NAMALWA (cell line): ENCODE results near the gene UVRAG.

Source experiments
- DNase-seq: peaks from one replicate; pipeline ENCODE4 v3.0.0-alpha.2; 2015; ENCODE audit warnings: low spot score

The UVRAG gene

DNA sequence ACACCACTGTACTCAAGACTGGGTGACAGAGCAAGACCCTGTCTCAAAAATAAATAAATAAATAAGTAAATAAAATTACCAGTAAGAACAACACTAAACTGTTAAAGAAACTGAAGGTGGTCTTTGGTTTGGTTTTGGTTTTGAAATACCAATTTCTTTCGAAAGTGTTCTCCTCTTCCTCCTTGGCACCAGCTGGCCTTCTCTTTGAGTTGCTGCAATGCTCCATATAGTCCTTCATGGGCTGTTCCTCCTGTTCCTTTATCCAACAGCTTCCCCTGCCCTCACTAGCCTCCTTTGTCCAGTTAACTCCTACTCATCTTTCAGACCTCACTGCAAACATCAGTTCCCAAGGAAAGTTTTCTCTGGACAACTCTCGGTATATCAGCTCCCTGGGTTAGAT, 5.0 kb upstream of the UVRAG start:
- no peak for DNase-seq

DNA sequence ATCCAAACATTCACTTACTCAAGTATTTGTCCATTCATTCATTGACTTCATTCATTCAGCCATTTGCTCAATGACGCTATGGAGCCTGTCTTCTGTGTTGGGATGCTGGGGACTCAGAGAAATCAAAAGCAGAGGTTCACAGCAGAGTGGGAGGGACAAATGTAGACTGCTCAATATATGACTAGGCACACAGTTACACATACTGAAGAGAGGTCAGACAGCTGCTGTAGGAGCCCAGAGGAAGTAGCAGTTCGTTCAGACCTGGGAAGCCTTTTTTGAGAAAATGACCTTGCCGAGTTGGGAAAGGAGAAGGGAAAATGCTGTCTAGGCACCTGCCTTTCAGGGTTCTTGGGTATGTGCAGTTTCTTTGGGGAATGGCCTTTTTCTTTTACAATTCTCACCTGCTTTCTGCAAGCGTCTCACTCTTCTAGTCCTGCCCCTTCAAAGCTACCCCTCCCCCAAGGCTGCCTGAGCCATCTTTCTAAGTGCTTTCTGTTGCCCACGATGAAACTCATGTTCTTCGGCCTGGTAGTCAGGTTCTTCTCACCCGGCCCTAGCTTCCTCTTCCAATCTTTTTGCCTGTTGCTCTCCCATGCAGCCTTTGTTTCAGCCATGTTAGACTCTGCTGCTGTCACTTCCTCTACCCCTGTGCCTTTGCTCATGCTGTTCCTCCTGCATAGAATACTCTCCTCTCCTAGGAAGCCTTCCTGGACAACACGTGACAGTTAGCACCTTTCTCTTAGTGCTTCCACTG, 4.2 kb upstream of the UVRAG start:
- DNase-seq = no peak

DNA sequence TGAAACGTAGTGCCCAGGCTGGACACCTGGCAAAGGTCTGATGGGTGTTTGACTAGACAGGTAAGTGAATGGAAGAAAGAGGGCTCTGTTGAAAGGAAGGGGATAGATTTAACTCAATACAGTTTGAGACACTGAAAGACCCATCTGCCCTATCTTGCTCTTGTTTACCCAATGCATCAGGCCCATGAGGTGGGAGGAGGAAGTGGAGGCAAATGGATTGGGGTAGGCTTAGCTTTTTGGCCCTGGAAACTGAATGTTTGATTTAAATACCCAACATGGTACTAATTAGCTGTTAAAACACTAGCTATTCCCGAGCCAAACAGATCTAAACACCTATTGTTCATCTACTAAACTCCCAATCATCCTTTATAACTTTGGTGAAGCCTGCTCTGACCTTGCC, 3.5 kb upstream of the UVRAG start:
- no peak for DNase-seq

DNA sequence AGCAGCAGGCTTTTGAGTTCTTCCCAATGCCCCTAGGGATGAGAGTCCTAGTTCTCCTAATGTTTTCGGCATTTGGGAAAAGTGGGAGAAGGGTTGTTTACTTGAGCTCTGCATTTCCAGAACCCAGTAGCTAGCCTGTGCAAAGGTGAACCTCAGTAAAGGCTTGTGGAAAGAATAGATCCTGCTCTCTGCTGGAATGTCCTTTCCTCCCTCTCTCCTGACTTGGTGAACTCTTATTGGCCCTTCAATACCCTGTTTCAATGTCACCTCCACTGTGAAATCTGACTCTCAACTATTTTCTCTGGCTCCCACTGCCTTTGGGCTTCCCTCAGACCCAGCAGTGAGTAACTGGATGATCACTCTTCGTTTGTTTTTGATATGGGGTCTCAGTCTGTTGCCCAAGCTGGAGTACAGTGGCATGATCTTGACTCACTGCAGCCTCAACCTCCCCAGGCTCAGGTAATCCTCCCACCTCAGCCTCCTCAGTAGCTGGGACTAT, 2.4 kb upstream of the UVRAG start:
- no peak for DNase-seq

DNA sequence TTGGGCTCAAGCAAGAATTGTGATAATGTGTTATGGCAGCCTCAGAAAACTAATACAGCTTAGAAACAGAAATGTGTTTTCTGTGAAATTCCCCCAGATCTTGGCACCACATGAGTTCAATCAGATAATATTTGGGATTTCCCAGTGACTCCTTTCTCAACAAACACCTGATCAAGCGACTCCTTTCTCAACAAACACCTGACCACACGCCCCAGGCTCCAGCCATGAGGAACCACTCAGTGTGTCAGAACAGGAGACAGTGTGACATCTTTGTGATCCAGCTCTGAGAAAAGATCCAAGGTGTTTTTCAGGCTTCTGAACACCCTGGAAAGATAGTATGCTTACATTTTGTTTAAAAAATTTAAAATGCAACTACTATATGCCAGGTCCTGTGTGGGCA, 1.9 kb upstream of the UVRAG start:
- DNase-seq = no peak

DNA sequence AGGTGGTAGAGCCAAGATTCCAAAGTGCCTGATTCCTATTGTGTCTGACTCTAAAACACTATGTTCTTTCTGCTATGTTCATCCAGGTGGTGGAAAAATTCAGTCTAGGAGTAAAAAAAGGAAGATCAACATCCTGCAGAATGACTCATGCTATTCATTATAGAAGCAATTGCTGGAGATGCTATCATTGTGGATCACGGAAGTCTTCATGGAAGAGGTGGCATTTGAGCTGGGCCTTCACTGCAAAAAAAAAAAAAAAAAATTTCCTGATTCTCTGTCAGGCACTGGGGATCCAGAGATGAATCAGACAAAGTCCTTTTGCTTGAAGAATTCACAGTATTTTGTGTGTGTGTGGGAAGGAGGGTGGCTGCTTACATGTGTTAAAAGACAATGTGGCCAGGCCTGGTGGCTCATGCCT, 1.4 kb upstream of the UVRAG start:
- no peak for DNase-seq

DNA sequence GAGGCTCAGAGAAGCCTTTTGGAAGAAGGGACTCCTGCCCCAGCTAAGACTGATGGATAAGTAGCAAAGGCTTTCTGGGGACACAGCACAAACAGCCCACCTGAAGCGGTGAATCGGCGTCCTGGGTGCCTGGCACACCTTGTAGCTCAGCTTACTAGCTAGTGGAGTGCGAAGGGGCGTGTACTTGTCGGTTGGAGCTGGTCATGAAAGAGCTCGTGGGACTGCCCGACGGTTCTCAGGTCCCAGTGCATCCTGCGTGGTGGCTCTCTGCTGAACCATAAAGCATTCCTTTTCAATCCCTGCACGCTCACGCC, 690 bp upstream of the UVRAG start:
- DNase-seq = no peak

DNA sequence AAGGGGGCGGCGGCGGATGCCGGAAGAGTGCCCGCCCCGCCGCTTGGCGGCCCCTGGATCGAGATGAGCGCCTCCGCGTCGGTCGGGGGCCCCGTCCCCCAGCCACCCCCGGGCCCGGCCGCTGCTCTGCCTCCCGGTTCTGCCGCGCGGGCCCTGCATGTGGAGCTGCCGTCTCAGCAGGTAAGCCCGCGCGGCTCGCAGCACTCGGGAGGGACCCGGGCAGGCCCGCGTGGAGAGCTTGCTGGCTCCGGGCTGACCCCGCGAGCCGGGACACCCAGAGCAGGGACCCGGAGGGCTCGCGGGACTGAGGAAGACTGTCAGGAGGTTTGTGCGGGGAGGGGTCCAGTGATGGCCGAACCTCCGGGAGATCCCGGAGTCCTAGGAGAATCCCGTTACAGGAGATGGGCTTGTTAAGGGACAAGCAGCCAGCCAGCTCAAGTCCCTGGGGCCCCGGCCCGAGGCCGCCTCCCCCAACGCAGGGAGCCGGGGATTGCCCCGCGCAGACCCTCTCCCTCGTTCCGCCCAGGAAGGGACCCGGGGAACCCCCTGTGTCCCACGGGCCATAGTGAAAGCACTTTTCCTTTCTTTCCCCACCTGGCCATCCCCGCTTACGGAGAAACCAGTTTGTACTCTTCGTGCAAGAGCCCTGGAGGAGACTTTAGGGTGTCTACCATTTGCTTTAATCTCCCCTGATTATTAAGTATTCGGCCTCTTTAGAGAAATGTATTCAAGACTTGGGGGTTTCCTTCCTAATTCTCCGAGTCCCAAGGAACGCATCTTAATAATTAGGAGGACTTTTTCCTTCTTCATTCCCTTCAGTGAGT, 547 bp downstream of the UVRAG start:
- DNase-seq = peak; percentile 59

DNA sequence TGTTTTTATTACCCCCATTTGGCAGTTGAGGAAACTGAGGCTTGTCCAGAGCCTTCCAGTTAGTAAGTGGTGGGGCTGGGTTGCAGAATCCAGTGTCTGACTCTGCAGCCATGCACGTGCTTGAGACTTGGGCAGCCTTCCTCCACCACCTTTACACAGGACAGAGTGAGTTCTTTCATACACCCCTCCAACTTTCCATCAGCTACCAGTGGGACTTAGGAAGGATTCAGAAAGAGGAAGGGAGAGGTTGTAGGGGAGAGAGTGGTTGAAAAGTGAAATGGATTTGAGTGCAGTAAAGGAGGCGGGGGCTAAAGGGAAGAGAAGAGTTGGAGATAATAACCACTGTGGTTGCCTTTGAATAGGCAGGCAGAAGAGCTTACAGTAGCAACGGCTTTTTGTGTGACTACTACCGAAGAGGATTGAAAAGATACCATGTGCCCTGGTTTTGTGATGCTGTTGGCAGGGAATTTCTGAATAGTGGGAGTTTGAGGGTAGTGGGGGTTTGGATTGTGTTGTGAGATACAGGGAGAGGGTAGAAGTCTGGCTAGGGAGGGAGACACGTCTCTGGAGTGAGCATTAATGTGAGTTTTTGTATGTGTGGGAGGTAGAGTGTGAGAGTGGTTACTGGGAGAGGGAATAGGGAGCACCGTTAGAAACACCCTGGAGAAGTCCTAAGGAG, 1.7 kb downstream of the UVRAG start:
- DNase-seq = peak; percentile 63

DNA sequence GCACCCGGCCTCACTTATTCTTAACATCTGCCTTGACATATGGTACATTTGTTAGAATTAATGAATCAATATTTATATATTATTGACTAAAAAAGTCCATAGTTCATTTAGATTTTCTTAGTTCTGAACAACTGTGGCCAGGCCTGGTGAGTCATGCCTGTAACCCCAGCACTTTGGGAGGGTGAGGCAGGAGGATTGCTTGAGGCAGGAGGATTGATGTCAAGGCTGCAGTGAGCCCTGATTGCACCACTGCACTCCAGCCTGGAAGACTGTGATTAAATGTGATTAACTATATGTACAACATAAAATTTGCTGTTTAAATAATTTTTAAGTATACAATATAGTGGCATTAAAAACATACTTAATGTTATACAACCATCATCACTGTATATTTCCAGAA, 5.6 kb downstream of the UVRAG start:
- DNase-seq = no peak

DNA sequence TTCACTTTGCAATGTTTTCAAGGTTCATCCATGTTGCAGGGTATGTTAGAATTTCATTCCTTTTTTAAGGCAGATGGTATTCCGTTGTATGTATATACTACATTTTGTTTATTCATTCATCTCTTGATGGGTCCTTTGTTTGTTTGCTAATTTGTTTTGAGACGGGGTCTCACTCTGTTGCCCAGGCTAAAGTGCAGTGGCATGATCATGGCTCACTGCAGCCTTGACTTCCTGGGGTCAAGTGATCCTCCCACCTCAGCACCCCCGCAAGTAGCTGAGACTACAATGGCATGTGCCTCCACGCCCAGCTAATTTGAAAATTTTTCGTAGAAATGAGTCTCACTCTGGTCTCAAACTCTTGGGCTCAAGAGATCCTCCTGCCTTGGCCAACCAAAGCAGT, 6.2 kb downstream of the UVRAG start:
- no peak for DNase-seq

DNA sequence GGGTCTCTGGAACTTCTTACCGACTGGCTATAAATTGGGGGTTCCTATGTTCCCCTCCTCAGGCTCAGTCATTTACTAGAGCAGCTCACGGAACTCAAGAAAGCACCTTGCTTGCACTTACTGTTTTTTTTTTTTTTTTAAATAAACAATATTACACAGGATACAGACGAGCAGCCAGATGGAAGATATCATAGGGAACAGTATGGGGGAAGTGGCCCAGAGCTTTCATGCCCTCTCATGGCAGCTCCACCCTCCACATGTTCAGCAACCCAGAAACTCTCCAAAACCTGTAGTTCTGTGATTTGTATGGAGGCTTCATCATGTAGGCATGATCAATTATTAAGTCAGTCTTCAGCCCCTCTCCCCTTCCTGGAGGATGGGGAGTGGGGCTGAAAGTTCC, 7.5 kb downstream of the UVRAG start:
- no peak for DNase-seq

DNA sequence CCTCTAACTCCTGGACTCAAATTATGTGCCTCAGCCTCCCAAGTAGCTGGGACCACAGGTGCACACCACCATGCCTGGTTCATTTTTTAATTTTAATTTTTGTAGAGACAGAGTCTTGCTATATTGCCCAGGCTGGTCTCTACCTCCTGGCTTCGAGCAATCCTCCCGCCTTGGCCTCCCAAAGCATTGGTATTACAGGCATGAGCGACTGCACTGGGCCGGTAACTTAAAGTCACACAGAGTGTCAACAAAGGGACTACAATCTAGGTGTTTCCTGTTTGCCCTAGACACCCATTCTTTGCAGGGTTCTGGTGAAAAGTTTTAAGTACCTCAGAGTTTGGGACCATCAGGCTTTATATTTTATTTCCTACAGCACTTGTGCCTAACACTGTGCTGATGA, 8.4 kb downstream of the UVRAG start:
- peak; percentile 59 for DNase-seq

DNA sequence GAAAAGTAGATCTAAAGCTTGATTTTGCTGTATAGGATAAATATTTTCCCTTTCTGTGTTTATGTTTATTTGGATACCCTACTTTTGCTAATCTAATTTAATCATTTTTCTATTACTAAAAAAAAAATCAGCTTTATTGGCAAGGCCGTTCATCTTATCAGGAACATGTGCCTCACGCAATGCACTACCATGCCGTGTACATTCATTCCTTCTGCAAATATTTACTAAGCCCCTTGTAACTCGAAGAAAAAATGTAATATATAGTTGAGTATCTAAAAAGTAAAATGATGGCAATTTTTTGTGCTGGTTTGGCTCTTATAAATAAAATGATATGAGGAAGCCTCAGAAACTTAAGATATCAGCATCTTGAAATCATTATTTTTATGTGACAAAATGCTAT, 8.9 kb downstream of the UVRAG start:
- no peak for DNase-seq

DNA sequence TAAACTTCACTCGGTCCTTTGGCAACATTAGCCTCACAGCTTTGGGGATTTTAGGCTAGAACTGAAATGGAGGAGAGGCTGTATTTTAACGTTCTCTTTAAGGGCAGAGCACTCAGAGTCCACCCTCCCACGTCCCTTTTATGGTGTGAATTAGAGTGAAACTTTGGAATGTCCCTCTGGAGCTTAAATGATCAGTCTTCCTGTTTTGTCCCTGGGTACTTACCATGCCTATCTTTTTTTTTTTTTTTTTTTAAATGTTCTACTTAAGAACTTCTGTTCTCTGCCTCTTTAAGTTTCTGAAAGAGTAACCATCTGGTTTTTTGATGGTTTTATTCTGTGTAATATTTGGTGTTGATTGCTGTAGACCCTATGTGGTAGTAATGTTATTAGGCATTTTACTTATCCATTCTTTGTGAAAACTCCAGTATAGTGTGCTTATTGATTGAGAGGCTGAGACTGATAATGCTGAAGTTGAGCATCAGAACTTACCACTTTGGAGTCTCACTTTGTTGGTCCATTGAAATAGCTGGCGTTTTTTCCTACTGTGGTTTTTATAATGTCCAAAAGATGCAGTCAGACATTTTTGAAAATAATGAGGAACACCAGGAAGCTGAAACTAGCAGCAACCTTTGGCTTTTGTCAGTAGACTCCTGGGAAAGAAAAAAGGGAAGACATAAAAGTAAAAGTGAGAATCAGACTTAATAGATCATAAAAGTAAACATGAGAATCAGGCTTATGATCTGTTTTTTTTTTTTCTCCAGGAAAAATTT, 11.6 kb downstream of the UVRAG start:
- no peak for DNase-seq

DNA sequence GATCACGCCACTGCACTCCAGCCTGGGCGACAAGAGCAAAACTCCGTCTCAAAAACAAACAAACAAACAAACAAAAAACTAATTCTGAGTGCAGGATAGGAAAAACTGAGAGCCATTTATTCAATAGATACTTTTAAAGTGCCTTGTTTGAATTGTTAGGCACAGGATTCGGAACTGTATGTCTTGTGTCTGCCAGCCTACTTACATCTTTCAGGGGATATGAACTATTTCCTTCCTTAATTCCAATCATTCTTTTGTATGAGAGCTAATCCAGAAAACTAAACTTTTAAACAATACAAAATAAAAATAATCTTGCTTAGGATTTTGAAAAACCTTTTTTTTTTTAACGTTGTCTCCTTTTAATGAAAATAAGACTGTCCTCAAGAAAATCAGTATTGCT, 12.6 kb downstream of the UVRAG start:
- no peak for DNase-seq

DNA sequence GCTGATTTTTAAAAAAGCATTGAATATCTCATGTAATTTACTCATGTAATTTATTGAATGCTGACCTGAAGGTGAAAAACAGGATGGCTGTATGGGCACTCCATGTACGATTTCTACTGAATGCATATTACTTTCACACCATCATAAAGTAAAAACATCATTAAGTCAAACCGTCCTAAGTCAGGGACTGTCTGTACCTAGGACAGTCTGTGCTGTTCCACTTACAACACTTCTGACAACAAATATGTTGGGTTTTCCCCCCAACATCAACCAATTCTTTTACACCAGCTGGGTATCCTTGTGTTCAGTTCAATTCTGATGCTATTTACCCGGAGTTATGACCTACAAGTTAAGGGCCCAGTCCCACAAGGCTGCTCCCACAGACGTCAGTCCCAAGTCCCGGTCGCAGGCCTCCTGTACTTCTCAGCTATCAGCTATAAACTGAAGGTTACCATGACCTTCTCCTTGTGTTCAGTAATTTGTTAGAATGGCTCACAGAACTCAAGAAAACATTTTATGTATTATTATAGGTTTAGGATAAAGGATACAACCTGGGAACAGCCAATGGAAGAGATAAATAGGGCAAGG, 17.0 kb downstream of the UVRAG start:
- DNase-seq = no peak

DNA sequence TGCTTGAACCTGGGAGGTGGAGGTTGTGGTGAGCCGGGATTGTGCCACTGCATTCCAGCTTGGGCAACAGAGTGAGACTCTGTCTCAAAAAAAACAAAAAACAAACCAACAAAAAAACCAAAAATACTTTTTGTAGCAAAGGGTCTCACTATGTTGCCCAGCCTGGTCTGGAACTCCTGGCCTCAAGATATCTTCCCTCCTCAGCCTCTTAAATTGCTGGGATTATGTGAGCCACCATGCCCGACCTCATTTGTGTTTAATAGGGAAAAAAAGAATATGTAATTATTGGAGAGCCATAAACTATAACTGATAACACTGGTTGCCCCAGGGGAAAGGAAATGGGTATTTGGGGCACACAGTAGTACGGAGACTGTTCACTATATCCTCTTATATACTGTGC, 19.7 kb downstream of the UVRAG start:
- DNase-seq = no peak

DNA sequence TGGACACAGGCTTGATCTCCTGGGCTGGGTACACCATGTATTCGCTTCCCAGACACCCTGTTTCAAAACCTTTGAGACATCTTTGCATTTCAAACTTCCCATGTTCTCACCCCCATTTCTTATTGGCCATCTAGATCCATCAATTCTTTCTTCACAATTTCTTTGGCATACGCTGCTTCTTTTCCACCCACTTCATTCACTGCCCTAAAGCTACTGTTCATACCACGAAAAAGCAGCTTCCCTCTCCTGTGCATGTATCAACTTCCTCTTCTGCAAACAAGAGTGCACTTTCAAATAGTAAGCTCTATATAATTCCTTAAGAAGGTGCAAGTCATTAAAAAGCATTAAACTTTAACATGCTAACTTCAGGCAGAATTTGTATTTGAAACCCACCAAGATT, 21.4 kb downstream of the UVRAG start:
- no peak for DNase-seq

DNA sequence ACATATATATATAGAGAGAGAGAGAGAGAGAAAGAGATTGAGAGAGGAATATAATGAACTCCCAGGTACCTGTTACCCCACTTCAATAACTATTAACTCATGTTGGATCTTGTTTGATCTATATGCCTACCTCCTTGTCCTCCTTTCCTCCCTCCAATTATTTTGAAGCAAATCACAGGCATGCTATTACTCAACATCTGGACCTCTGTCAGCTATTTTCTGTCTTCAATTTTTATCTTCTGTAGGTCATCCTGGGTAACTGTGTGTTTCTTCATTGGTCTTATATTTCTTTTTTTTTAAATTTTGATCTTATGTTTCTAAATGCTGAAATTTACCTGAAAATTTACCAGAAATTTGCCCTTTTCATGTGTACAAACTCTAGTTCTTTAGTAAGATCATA, 24.8 kb downstream of the UVRAG start:
- no peak for DNase-seq

DNA sequence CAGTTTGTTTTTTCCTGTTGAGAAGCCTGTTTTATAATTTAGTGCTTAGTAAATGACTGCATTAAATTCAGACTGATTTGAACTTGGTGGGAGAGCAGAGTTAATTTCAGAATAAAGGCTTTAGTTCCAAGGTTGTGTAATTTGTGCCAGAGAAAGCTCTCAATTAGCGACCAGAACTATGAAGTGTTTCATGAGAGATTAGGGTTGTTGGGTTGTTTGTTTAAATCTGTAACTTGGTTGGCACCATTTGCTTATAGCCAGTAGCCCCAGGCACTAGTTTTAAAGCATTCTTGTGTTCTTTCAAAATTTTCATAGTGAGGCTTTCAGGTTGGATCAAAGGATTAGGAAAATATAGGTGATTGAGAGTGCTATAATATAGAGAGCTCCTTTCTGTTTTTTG, 25.5 kb downstream of the UVRAG start:
- DNase-seq = no peak

DNA sequence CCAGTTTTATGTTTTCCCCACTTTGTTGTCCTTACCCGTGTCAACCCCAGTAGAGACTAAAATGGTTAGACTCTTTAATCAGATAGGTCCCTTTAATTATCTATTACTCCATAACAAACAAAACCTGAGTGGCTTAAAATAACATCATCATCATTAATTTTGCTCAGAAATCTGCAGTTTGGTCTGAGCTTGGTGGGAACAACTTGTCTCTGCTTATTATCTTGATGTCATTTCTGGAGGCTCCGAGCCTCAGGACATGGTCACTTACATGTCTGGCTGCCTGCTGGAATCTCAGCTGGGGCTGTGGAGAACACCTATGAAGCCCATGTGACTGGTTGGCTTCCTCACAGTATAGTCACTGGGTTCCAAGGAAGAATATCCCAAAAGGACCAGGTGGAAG, 26.7 kb downstream of the UVRAG start:
- no peak for DNase-seq
